RWPE2 (cell line): Measurements from ENCODE around the gene SLC35F5.

ENCODE experiments used
- ATAC-seq: fragments of 200-7000 bp; cut with Tn5 transposase; 3 replicates; pipeline ENCODE4 v1.9.1; 2021; ENCODE audit warnings: low read depth
- DNase-seq: peaks from one replicate; pipeline ENCODE4 v3.0.0-alpha.2; 2020; ENCODE audit warnings: low spot score
- H3K27ac ChIP-seq: fragments of 450-650 bp; 2 replicates; pipeline ENCODE4 v1.5.1; 2017; ENCODE audit warnings: mild to moderate bottlenecking; ENCODE audit not compliant: poor library complexity, severe bottlenecking
- H3K27me3 ChIP-seq: fragments of 250-450 bp; sonication (Bioruptor Pico); 2 replicates; pipeline ENCODE4 v1.5.1; 2021; ENCODE audit warnings: mild to moderate bottlenecking, moderate library complexity; ENCODE audit not compliant: insufficient read depth, poor library complexity, severe bottlenecking
- H3K36me3 ChIP-seq: fragments of 250-450 bp; sonication (Bioruptor Pico); 2 replicates; pipeline ENCODE4 v1.5.1; 2020; ENCODE audit warnings: low read depth, mild to moderate bottlenecking, moderate library complexity
- H3K4me1 ChIP-seq: fragments of 250-450 bp; sonication (Bioruptor Pico); 2 replicates; pipeline ENCODE4 v1.5.1; 2021; ENCODE audit warnings: mild to moderate bottlenecking, moderate library complexity; ENCODE audit not compliant: insufficient read depth, poor library complexity, severe bottlenecking
- H3K4me3 ChIP-seq: fragments of 250-450 bp; sonication (Bioruptor Pico); 2 replicates; pipeline ENCODE4 v1.5.1; 2021; ENCODE audit warnings: mild to moderate bottlenecking, moderate library complexity; ENCODE audit not compliant: severe bottlenecking
- H3K9me3 ChIP-seq: fragments of 250-450 bp; sonication (Bioruptor Pico); 2 replicates; pipeline ENCODE4 v1.5.1; 2021; ENCODE audit warnings: mild to moderate bottlenecking, moderate library complexity; ENCODE audit not compliant: severe bottlenecking
- CTCF ChIP-seq: fragments of 450-650 bp; IDR thresholded peaks from one replicate; pipeline ENCODE4 v1.5.1; 2017; ENCODE audit warnings: mild to moderate bottlenecking, moderate library complexity; ENCODE audit not compliant: poor library complexity, severe bottlenecking

The SLC35F5 gene

GRCh38 chr2:113750385-113750784 lies 6.1 kb downstream of the SLC35F5 start:
- no peaks in the 10 kb centered on the region for H3K9me3 ChIP-seq
- H3K4me3 ChIP-seq, result no peak overlapping the region
- H3K36me3 ChIP-seq, result peaks cover 74% of the 10 kb centered on the region
- no peak for TF ChIP-seq CTCF
- ATAC-seq (no peak), DNase-seq (no peak)
- no peaks in the 10 kb centered on the region for H3K27me3 ChIP-seq
- H3K4me1 ChIP-seq, result peaks cover 7% of the 10 kb centered on the region
- H3K27ac ChIP-seq, result no peak overlapping the region

- Histone ChIP-seq H3K27me3 (no peaks in the 10 kb centered on the region), H3K27ac (no peak overlapping the region), H3K36me3 (peaks cover 89% of the 10 kb centered on the region), H3K9me3 (no peaks in the 10 kb centered on the region), H3K4me3 (no peak overlapping the region), H3K4me1 (no peaks in the 10 kb centered on the region)
- ATAC-seq, result no peak
- no peak for TF ChIP-seq CTCF
- DNase-seq, result no peak
Observed at GRCh38 chr2:113741091-113741490, 15.4 kb downstream of the SLC35F5 start.

DNA sequence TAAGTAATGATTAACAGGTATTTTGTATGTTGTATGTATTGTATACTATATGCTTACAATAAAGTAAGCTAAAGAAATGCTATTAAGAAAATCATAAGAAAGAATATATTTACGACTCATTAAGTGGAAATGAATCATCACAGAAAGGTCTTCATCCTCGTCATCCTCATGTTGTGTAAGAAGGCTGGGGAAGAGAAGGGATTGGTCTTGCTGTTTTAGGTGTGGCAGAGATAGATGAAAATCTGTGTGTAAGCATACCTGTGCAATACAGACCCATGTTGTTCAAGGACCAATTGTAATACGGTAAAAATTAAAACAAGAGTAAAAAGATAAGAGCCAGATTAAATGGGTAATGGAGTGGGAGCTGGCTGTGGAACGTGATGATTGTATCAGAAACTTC lies 16.6 kb downstream of the SLC35F5 start:
- DNase-seq, result no peak
- ATAC-seq, result no peak
- no peaks in the 10 kb centered on the region for H3K9me3 ChIP-seq
- H3K4me3 ChIP-seq, result no peak overlapping the region
- H3K4me1 ChIP-seq, result no peaks in the 10 kb centered on the region
- TF ChIP-seq CTCF, result no peak
- no peaks in the 10 kb centered on the region for H3K27me3 ChIP-seq
- peaks cover 87% of the 10 kb centered on the region for H3K36me3 ChIP-seq
- no peak overlapping the region for H3K27ac ChIP-seq

GRCh38 chr2:113734185-113734584 lies 22.3 kb downstream of the SLC35F5 start:
- H3K36me3 ChIP-seq, result peaks cover 80% of the 10 kb centered on the region
- no peaks in the 10 kb centered on the region for H3K4me1 ChIP-seq
- H3K27ac ChIP-seq, result no peak overlapping the region
- no peaks in the 10 kb centered on the region for H3K27me3 ChIP-seq
- TF ChIP-seq CTCF, result no peak
- no peaks in the 10 kb centered on the region for H3K9me3 ChIP-seq
- DNase-seq, result no peak
- H3K4me3 ChIP-seq, result no peak overlapping the region
- ATAC-seq, result no peak

- TF ChIP-seq CTCF, result no peak
- ATAC-seq, result no peak
- DNase-seq, result no peak
- Histone ChIP-seq H3K27me3 (no peaks in the 10 kb centered on the region), H3K9me3 (peaks cover 2% of the 10 kb centered on the region), H3K36me3 (peaks cover 59% of the 10 kb centered on the region), H3K4me3 (no peak overlapping the region), H3K4me1 (no peaks in the 10 kb centered on the region), H3K27ac (no peak overlapping the region)
Observed at GRCh38 chr2:113724010-113724409, 32.4 kb downstream of the SLC35F5 start.
